Activated CD4-positive, alpha-beta T cell treated with anti-CD3 and anti-CD28 coated beads, Interleukin-10, Interleukin-2, amounts not matched to agents 100 ng/mL and 50 ng/mL, durations not matched to agents 16 hours and 8 hours (primary cell): ENCODE data around the gene RNASET2.
"Not testable (repeated sequence)": the region's sequence is repeated elsewhere in the genome, so short reads cannot be mapped to it uniquely, and the experiment has no call there.

Experiments
- DNase-seq: peaks from one replicate; pipeline ENCODE4 v3.0.0-alpha.2; 2020

RNASET2 gene

DNA sequence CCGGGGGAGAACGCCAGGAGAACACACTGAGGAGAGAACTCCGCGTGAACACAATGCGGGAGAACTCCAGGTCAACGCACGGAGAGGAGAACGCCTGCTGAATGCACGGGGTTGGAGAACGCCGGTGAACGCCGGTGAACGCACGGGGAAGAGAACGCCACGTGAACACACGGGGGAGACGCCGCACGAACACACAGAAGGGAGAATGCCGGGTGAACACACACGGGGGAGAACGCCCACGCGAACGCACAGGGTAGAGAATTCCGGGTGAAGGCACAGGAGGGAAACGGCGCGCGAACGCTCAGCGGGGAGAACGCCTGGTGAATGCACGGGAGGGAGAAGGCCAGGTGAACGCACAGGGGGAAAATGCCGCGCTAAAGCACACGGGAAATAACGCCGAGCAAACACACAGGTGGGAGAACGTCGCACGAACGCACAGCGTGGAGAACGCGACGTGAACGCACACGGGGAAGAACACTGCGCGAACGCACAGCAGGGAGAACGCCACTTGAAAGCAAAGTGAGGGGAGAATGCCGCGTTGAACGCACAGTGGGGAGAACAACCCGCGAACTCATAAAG, 56.1 kb downstream of the RNASET2 start:
- no peak for DNase-seq

DNA sequence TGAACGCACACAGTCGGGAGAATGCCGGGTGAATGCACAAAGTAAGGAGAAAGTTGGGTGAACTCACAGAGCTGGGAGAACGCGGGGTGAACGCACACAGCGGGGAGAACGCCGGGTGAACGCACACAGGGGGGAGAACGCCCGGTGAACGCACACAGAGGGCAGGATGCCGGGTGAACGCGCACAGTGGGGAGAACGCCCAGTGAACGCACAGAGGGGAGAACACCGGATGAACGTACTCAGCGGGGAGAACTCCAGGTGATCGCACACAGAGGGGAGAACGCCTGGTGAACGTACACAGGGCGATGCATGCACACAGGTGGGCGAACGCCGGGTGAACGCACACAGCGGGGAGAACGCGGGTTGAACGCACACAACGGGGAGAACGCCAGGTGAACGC, 57.4 kb downstream of the RNASET2 start:
- no peak for DNase-seq

DNA sequence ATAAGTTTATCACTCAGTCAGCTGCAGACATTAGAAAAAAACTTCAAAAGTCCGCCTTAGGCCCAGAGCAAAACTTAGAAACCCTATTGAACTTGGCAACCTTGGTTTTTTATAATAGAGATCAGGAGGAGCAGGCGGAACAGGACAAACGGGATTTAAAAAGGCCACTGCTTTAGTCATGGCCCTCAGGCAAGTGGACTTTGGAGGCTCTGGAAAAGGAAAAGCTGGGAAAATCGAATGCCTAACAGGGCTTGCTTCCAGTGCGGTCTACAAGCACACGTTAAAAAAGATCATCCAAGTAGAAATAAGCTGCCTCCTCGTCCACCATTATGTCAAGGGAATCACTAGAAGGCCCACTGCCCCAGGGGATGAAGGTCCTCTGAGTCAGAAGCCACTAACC, 61.7 kb downstream of the RNASET2 start:
- not testable (repeated sequence) for DNase-seq

DNA sequence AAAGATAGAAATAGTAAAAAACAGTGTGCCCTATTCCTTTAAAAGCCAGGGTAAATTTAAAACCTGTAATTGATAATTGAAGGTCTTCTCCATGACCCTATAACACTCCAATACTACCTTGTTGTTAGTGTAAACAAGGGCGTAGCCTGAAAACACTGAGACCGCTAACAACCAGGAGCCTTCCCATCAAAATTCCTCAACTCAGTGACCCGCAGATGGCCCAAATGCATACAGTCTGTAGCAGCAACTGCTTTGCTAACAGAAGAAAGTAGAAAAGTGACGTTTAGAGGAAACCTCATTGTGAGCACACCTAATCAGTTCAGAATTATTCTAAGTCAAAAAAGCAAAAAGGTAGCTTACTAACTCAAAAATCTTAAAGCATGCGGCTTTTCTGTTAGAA, 63.9 kb downstream of the RNASET2 start:
- not testable (repeated sequence) for DNase-seq

DNA sequence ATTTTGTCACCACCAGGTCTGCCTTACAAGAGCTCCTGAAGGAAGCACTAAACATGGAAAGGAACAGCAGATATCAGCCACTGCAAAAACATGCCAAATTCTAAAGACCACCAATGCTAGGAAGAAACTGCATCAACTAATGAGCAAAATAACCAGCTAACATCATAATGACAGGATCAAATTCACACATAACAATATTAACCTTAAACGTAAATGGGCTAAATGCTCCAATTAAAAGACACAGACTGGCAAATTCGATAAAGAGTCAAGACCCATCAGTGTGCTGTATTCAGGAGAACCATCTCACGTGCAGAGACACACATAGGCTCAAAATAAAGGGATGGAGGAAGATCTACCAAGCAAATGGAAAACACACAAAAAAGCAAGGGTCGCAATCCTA, 69.6 kb downstream of the RNASET2 start:
- DNase-seq: not testable (repeated sequence)

DNA sequence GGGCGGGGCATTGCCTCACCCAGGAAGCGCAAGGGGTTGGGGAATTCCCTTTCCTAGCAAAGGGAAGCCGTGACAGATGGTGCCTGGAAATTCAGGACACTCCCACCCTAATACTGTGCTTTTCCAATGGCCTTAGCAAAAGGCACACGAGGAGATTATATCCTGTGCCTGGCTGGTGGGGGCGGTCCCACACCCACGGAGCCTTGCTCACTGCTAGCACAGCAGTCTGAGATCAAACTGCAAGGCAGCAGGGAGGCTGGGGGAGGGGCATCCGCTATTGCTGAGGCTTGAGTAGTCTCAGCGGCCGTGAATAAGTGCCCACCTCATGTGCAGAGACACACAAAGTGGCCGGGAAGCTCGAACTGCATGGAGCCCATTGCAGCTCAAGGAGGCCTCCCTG, 71.4 kb downstream of the RNASET2 start:
- DNase-seq: not testable (repeated sequence)

DNA sequence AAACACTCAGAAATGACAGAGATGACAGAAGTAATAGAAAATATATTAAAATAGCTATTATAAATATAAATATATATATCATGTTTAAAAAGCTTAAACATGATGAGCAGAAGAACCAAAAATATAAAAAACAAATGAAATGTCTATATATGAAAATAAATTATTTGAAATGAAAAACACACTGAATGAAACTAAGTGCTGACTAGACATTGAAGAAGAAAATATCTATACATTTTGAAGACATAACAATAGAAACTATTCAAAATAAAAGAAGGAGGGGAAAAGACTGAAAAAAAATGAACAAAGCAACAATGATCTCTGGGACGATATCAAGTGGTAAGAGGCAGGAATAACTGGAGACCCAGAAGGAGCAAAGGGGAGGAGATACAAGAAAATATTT, 76.8 kb downstream of the RNASET2 start:
- DNase-seq: no peak
